ENCODE results near the gene SLC30A3.
"Not testable (repeated sequence)": the region's sequence is repeated elsewhere in the genome, so short reads cannot be mapped to it uniquely, and the experiment has no call there.

Gene SLC30A3

GRCh38 chr2:27262379-27263286 is at the start of gene SLC30A3:
TSS of gene SLC30A3 (minus strand) at chr2:27263047. CDS start at chr2:27262906, 141 bp downstream.
- Mint-ChIP-seq H3K27me3 (peaks cover 46% of the 10 kb centered on the region), H3K4me3 (peak within 1 kb of the TSS; percentile 72), H3K4me1 (peaks cover 23% of the 10 kb centered on the region), H3K36me3 (ENCODE audit: low read depth) (no peaks in the 10 kb centered on the region), H3K9me3 (no peaks in the 10 kb centered on the region), H3K27ac (no peak within 1 kb of the TSS)
- DNase-seq (peak; percentile 67), ATAC-seq (peak; percentile 47)

- Mint-ChIP-seq H3K9me3 (no peaks in the 10 kb centered on the region), H3K27ac (no peak overlapping the region), H3K4me1 (peaks cover 1% of the 10 kb centered on the region), H3K27me3 (no peaks in the 10 kb centered on the region), H3K4me3 (no peak overlapping the region), H3K36me3 (ENCODE audit: low read depth) (peaks cover 14% of the 10 kb centered on the region)
- ATAC-seq: no peak
- DNase-seq: no peak
Measured at GRCh38 chr2:27312152-27312551, 49.3 kb upstream of the SLC30A3 start.

- H3K4me1 Mint-ChIP-seq: peaks cover 9% of the 10 kb centered on the region
- peaks cover 12% of the 10 kb centered on the region for H3K27me3 Mint-ChIP-seq
- no peak overlapping the region for H3K27ac Mint-ChIP-seq
- H3K9me3 Mint-ChIP-seq: no peaks in the 10 kb centered on the region
- H3K4me3 Mint-ChIP-seq: no peak overlapping the region
- no peak for DNase-seq
- peaks cover 14% of the 10 kb centered on the region for H3K36me3 Mint-ChIP-seq (ENCODE audit: low read depth)
- ATAC-seq: no peak
Measured at GRCh38 chr2:27309651-27310050, 46.8 kb upstream of the SLC30A3 start.

GRCh38 chr2:27308359-27308881 is 45.6 kb upstream of the SLC30A3 start, which contains the start of gene UCN:
TSS of gene UCN (minus strand) at chr2:27308445. CDS start at chr2:27307895, 550 bp downstream.
- H3K4me3 Mint-ChIP-seq: peak within 1 kb of the TSS; percentile 26
- H3K36me3 Mint-ChIP-seq (ENCODE audit: low read depth): peaks cover 14% of the 10 kb centered on the region
- no peak for ATAC-seq

GRCh38 chr2:27307545-27308358 is 44.9 kb upstream of the SLC30A3 start:
- H3K4me1 Mint-ChIP-seq: peaks cover 11% of the 10 kb centered on the region
- no peaks in the 10 kb centered on the region for H3K9me3 Mint-ChIP-seq
- no peak for ATAC-seq
- H3K4me3 Mint-ChIP-seq: no peak overlapping the region
- no peak overlapping the region for H3K27ac Mint-ChIP-seq
- H3K27me3 Mint-ChIP-seq: peaks cover 15% of the 10 kb centered on the region
- peaks cover 14% of the 10 kb centered on the region for H3K36me3 Mint-ChIP-seq (ENCODE audit: low read depth)
- DNase-seq: no peak

More at GRCh38 chr2:27308359-27308881, 45.6 kb upstream of the SLC30A3 start, which contains the start of gene UCN:
- H3K27ac Mint-ChIP-seq: no peak within 1 kb of the TSS
- peaks cover 15% of the 10 kb centered on the region for H3K27me3 Mint-ChIP-seq
- no peaks in the 10 kb centered on the region for H3K9me3 Mint-ChIP-seq
- no peak for DNase-seq
- H3K4me1 Mint-ChIP-seq: peaks cover 9% of the 10 kb centered on the region

GRCh38 chr2:27307287-27307544 is 44.4 kb upstream of the SLC30A3 start:
- no peak for ATAC-seq
- H3K27ac Mint-ChIP-seq: no peak overlapping the region
- no peak for DNase-seq
- H3K36me3 Mint-ChIP-seq (ENCODE audit: low read depth): peaks cover 14% of the 10 kb centered on the region
- peaks cover 15% of the 10 kb centered on the region for H3K27me3 Mint-ChIP-seq
- no peaks in the 10 kb centered on the region for H3K9me3 Mint-ChIP-seq
- H3K4me1 Mint-ChIP-seq: peaks cover 12% of the 10 kb centered on the region
- H3K4me3 Mint-ChIP-seq: peak overlapping the region; percentile 26

- H3K4me3 Mint-ChIP-seq: peak overlapping the region; percentile 46
- peaks cover 12% of the 10 kb centered on the region for H3K4me1 Mint-ChIP-seq
- ATAC-seq (peak; percentile 50), DNase-seq (peak; percentile 54)
- H3K9me3 Mint-ChIP-seq: no peaks in the 10 kb centered on the region
- H3K27ac Mint-ChIP-seq: no peak overlapping the region
- peaks cover 14% of the 10 kb centered on the region for H3K36me3 Mint-ChIP-seq (ENCODE audit: low read depth)
- H3K27me3 Mint-ChIP-seq: peaks cover 15% of the 10 kb centered on the region
Measured at GRCh38 chr2:27306573-27307286, 43.9 kb upstream of the SLC30A3 start.

- no peak overlapping the region for H3K4me3 Mint-ChIP-seq
- peaks cover 15% of the 10 kb centered on the region for H3K27me3 Mint-ChIP-seq
- DNase-seq: no peak
- ATAC-seq: no peak
- peaks cover 8% of the 10 kb centered on the region for H3K36me3 Mint-ChIP-seq (ENCODE audit: low read depth)
- H3K4me1 Mint-ChIP-seq: peaks cover 12% of the 10 kb centered on the region
- no peak overlapping the region for H3K27ac Mint-ChIP-seq
- no peaks in the 10 kb centered on the region for H3K9me3 Mint-ChIP-seq
Measured at GRCh38 chr2:27306136-27306535, 43.3 kb upstream of the SLC30A3 start.

- Mint-ChIP-seq H3K27ac (no peak overlapping the region), H3K36me3 (ENCODE audit: low read depth) (peaks cover 8% of the 10 kb centered on the region), H3K4me1 (peaks cover 12% of the 10 kb centered on the region), H3K9me3 (no peaks in the 10 kb centered on the region), H3K27me3 (peaks cover 15% of the 10 kb centered on the region), H3K4me3 (no peak overlapping the region)
- DNase-seq: no peak
- ATAC-seq: no peak
Measured at GRCh38 chr2:27305516-27305915, 42.7 kb upstream of the SLC30A3 start.

- Mint-ChIP-seq H3K9me3 (no peaks in the 10 kb centered on the region), H3K27me3 (peaks cover 15% of the 10 kb centered on the region), H3K4me3 (no peak overlapping the region), H3K4me1 (peaks cover 12% of the 10 kb centered on the region), H3K36me3 (ENCODE audit: low read depth) (peaks cover 4% of the 10 kb centered on the region), H3K27ac (no peak overlapping the region)
- ATAC-seq (no peak), DNase-seq (no peak)
Measured at GRCh38 chr2:27304488-27305240, 41.8 kb upstream of the SLC30A3 start.

- Mint-ChIP-seq H3K36me3 (ENCODE audit: low read depth) (no peaks in the 10 kb centered on the region), H3K27me3 (peaks cover 22% of the 10 kb centered on the region), H3K4me1 (peaks cover 12% of the 10 kb centered on the region), H3K9me3 (no peaks in the 10 kb centered on the region), H3K4me3 (peak overlapping the region; percentile 52), H3K27ac (no peak overlapping the region)
- DNase-seq (peak; percentile 44), ATAC-seq (peak; percentile 74)
Measured at GRCh38 chr2:27303093-27304025, 40.5 kb upstream of the SLC30A3 start.

GRCh38 chr2:27300606-27301005 is 37.8 kb upstream of the SLC30A3 start:
- DNase-seq; ATAC-seq; H3K4me1 Mint-ChIP-seq; H3K9me3 Mint-ChIP-seq; H3K4me3 Mint-ChIP-seq; H3K36me3 Mint-ChIP-seq (ENCODE audit: low read depth); H3K27ac Mint-ChIP-seq: not testable (repeated sequence)
- peaks cover 23% of the 10 kb centered on the region for H3K27me3 Mint-ChIP-seq

Data from activated naive CD8-positive, alpha-beta T cell treated with anti-CD3 and anti-CD28 coated beads, Interleukin-2, amount 50 U/mL, for 24 hours (primary cell).